NB4 (cell line): ENCODE measurements around the gene PAX3.
"Not testable (repeated sequence)": the region's sequence is repeated elsewhere in the genome, so short reads cannot be mapped to it uniquely, and the experiment has no call there.

ENCODE experiments used
- POLR2A ChIP-seq: IDR thresholded peaks from 2 replicates; pipeline ENCODE4 v1.6.1; 2011; ENCODE audit warnings: mild to moderate bottlenecking; ENCODE audit not compliant: insufficient read length; ENCODE audit errors: extremely low read depth
- TF ChIP-seq, protein P1 (sequence below): IDR thresholded peaks from one replicate; pipeline ENCODE4 v1.5.1; 2012; ENCODE audit warnings: low read depth, low read length
- TF ChIP-seq, protein P2 (sequence below): IDR thresholded peaks from 2 replicates; pipeline ENCODE4 v1.6.1; 2011; ENCODE audit warnings: low read depth, low read length

DNA sequence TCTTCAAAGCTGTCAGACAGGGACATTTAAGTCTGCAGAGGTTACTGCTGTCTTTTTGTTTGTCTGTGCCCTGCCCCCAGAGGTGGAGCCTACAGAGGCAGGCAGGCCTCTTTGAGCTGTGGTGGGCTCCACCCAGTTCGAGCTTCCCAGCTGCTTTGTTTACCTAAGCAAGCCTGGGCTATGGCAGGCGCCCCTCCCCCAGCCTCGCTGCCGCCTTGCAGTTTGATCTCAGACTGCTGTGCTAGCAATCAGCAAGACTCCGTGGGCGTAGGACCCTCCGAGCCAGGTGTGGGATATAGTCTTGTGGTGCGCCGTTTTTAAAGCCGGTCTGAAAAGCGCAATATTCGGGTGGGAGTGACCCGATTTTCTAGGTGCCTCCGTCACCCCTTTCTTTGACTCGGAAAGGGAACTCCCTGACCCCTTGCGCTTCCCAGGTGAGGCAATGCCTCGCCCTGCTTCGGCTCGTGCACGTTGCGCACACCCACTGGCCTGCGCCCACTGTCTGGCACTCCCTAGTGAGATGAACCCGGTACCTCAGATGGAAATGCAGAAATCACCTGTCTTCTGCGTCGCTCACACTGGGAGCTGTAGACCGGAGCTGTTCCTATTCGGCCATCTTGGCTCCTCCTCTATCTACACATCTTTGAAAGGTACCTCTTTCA, 143.7 kb downstream of the PAX3 start:
- TF ChIP-seq, protein P1, sequence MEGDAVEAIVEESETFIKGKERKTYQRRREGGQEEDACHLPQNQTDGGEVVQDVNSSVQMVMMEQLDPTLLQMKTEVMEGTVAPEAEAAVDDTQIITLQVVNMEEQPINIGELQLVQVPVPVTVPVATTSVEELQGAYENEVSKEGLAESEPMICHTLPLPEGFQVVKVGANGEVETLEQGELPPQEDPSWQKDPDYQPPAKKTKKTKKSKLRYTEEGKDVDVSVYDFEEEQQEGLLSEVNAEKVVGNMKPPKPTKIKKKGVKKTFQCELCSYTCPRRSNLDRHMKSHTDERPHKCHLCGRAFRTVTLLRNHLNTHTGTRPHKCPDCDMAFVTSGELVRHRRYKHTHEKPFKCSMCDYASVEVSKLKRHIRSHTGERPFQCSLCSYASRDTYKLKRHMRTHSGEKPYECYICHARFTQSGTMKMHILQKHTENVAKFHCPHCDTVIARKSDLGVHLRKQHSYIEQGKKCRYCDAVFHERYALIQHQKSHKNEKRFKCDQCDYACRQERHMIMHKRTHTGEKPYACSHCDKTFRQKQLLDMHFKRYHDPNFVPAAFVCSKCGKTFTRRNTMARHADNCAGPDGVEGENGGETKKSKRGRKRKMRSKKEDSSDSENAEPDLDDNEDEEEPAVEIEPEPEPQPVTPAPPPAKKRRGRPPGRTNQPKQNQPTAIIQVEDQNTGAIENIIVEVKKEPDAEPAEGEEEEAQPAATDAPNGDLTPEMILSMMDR = not testable (repeated sequence)
- not testable (repeated sequence) for TF ChIP-seq POLR2A
- TF ChIP-seq, protein P2, sequence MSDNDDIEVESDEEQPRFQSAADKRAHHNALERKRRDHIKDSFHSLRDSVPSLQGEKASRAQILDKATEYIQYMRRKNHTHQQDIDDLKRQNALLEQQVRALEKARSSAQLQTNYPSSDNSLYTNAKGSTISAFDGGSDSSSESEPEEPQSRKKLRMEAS = not testable (repeated sequence)
